MCF 10A (cell line): ENCODE measurements around the gene TSSC4. TPM values are rescaled to one million over a fixed set of nuclear protein-coding genes. Genes with fewer than 3 reads are reported as not detected.

Experiments
- BruUV-seq: library from RNA; stranded (reverse); fragments of 400-500 nt; replicated peaks from 2 replicates; lab custom pipeline; 2021; lab: Mats Ljungman, UMichigan
- CTCF ChIA-PET: fragments of 300-600 bp; sonication (Branson Sonifier 250); formaldehyde crosslinking; extraction: SDS; loops from one replicate; lab custom pipeline; 2021; ENCODE audit warnings: antibody characterized with exemption, inconsistent platforms; lab: Yijun Ruan, JAX
- POLR2A ChIA-PET: fragments of 300-600, 350-650 bp; sonication (Branson Sonifier 250); formaldehyde crosslinking; extraction: SDS; loops from one replicate; lab custom pipeline; 2020; ENCODE audit warnings: antibody characterized with exemption, inconsistent platforms; lab: Yijun Ruan, JAX
- DNase-seq: peaks from one replicate; pipeline ENCODE4 v3.0.0-alpha.2; 2018; ENCODE audit not compliant: unreplicated experiment
- H3K27ac Mint-ChIP-seq: one replicate; pipeline ENCODE4 v1.8.0; 2022; ENCODE audit warnings: mild to moderate bottlenecking, low read depth, mixed read lengths; ENCODE audit not compliant: unreplicated experiment
- H3K27me3 Mint-ChIP-seq: one replicate; pipeline ENCODE4 v1.8.0; 2022; ENCODE audit warnings: mixed read lengths; ENCODE audit not compliant: insufficient read depth, unreplicated experiment
- H3K36me3 Mint-ChIP-seq: one replicate; pipeline ENCODE4 v1.8.0; 2022; ENCODE audit warnings: mild to moderate bottlenecking, moderate library complexity, mixed read lengths; ENCODE audit not compliant: insufficient read depth, unreplicated experiment
- H3K4me1 Mint-ChIP-seq: one replicate; pipeline ENCODE4 v1.8.0; 2022; ENCODE audit warnings: mixed read lengths; ENCODE audit not compliant: insufficient read depth, unreplicated experiment
- H3K4me3 Mint-ChIP-seq: one replicate; pipeline ENCODE4 v1.8.0; 2022; ENCODE audit warnings: mild to moderate bottlenecking, moderate library complexity, mixed read lengths; ENCODE audit not compliant: unreplicated experiment
- H3K9me3 Mint-ChIP-seq: one replicate; pipeline ENCODE4 v1.8.0; 2022; ENCODE audit warnings: mixed read lengths; ENCODE audit not compliant: unreplicated experiment
- CTCF ChIP-seq: fragments of 200-600 bp; IDR thresholded peaks from one replicate; pipeline ENCODE4 v1.8.0; 2022; ENCODE audit warnings: antibody characterized with exemption, mild to moderate bottlenecking; ENCODE audit not compliant: unreplicated experiment
- intact Hi-C: fragments of 100-400 bp; cut with micrococcal nuclease; formaldehyde crosslinking; loops from 2 replicates; pipeline ENCODE4 v1.14.1; 2022
- total RNA-seq: library from RNA; stranded (reverse); gene quantifications from 2 replicates; pipeline ENCODE4 v1.2.3, GENCODE V29; 2022

Gene TSSC4
- total RNA-seq, 1 experiment from 2014 or later = 70.3 TPM

- Mint-ChIP-seq H3K4me3 (no peak overlapping the region), H3K9me3 (no peaks in the 10 kb centered on the region), H3K4me1 (peaks cover 20% of the 10 kb centered on the region), H3K27ac (no peak overlapping the region), H3K27me3 (no peaks in the 10 kb centered on the region), H3K36me3 (peaks cover 12% of the 10 kb centered on the region)
- TF ChIP-seq CTCF = no peak
- intact Hi-C loops = no loop called here
- no peak for DNase-seq
- POLR2A ChIA-PET = interaction anchor here (2.1 kb wide), 1 partner anchor 9 kb away, joined by 13 read pairs; the partner anchor contains the start of gene TSSC4
- CTCF ChIA-PET = interaction anchor here (1.1 to 1.2 kb wide), 2 partner anchors 8 to 10 kb away, joined by 3 to 4 read pairs; no protein-coding TSS in a partner anchor
- BruUV-seq = no TSS peak
Measured at GRCh38 chr11:2391181-2391975, 9.2 kb upstream of the TSSC4 start.

GRCh38 chr11:2392241-2392959 lies 8.2 kb upstream of the TSSC4 start:
- H3K4me3 Mint-ChIP-seq = no peak overlapping the region
- CTCF ChIA-PET = interaction anchor here (0.7 kb wide), 2 partner anchors 225 to 645 kb away, joined by 3 to 4 read pairs; no protein-coding TSS in a partner anchor
- intact Hi-C loops = no loop called here
- no peaks in the 10 kb centered on the region for H3K9me3 Mint-ChIP-seq
- peaks cover 20% of the 10 kb centered on the region for H3K4me1 Mint-ChIP-seq
- no TSS peak for BruUV-seq
- POLR2A ChIA-PET = no interaction called here
- H3K27me3 Mint-ChIP-seq = no peaks in the 10 kb centered on the region
- peaks cover 18% of the 10 kb centered on the region for H3K36me3 Mint-ChIP-seq
- no peak overlapping the region for H3K27ac Mint-ChIP-seq
- TF ChIP-seq CTCF = no peak
- no peak for DNase-seq

GRCh38 chr11:2393111-2393868 lies 7.3 kb upstream of the TSSC4 start:
- no peak overlapping the region for H3K27ac Mint-ChIP-seq
- no peak for TF ChIP-seq CTCF
- H3K4me3 Mint-ChIP-seq = no peak overlapping the region
- DNase-seq = no peak
- H3K4me1 Mint-ChIP-seq = peaks cover 20% of the 10 kb centered on the region
- ChIA-PET POLR2A (no interaction called here), CTCF (interaction anchor here (0.6 kb wide), 1 partner anchor 198 kb away, joined by 4 read pairs; no protein-coding TSS in a partner anchor)
- H3K27me3 Mint-ChIP-seq = no peaks in the 10 kb centered on the region
- H3K9me3 Mint-ChIP-seq = no peaks in the 10 kb centered on the region
- no TSS peak for BruUV-seq
- peaks cover 24% of the 10 kb centered on the region for H3K36me3 Mint-ChIP-seq
- intact Hi-C loops = no loop called here
